Measurements from ENCODE around the gene CAMK4.

GRCh38 chr5:111313017-111313724 is 89.0 kb downstream of the CAMK4 start:
- TF ChIP-seq CTCF (IDR thresholded peaks at IDR 0.05): no peak
- no peak for TF ChIP-seq POLR2A (IDR thresholded peaks at IDR 0.05)
- no peak for TF ChIP-seq POLR2AphosphoS5 (IDR thresholded peaks at IDR 0.05)

Measured in prostate gland (tissue), 2 donors.